CD4-positive, alpha-beta T cell treated with Interleukin-17A for 1 hour (primary cell): ENCODE data around the gene ELMO1.

Experiments
- DNase-seq: peaks from one replicate; pipeline ENCODE4 v3.0.0-alpha.2; 2020

The ELMO1 gene

DNA sequence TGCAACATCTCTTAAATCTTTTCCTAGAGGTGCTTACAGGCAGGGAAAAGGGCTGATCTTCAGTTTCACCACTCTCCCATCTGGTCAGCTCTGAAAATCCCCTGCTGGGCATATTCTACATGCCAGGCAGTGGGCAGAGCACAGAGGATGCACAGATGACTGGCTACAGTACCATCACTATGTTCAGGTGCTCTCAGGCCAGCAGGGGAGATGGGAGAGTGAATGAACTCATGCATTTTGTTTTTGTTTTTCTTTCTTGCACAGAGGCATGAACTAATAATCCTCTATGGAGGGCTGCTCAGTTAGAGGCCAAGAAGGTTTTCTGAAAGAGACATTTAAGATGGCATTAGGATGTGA, 19.3 kb downstream of the ELMO1 start:
- DNase-seq: no peak

DNA sequence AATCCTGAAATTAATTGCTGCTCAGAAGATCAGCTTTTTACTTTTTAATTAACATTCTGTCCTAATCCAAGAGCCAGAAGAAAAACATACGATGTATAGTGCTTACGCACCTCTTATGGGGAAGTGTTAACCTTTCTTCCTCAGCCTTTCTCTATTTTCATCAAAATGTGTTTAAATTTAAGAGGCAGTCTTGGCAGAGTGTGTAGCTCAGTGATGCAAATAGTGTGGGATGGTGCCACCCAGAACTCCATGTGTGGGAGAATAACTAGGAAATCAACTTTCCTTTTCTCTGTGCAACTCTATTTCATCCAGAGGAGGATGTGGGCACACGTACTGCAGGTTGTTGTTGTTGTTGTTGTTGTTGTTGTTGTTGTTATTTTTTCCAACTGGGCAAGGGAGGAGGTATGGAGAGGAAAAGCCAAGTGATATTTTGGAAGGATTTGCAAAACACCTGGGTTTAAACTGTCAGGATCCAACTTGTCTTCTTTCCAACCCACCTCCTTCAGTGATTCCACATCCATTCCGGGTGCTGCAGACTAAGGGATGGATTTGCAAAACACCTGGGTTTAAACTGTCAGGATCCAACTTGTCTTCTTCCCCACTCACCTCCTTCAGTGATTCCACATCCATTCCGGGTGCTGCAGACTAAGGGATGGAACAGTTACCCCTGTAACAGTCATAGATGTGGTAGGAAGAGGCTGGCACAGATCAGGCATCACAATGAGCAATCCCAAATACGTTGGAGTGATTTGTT, 19.8 kb downstream of the ELMO1 start:
- no peak for DNase-seq

DNA sequence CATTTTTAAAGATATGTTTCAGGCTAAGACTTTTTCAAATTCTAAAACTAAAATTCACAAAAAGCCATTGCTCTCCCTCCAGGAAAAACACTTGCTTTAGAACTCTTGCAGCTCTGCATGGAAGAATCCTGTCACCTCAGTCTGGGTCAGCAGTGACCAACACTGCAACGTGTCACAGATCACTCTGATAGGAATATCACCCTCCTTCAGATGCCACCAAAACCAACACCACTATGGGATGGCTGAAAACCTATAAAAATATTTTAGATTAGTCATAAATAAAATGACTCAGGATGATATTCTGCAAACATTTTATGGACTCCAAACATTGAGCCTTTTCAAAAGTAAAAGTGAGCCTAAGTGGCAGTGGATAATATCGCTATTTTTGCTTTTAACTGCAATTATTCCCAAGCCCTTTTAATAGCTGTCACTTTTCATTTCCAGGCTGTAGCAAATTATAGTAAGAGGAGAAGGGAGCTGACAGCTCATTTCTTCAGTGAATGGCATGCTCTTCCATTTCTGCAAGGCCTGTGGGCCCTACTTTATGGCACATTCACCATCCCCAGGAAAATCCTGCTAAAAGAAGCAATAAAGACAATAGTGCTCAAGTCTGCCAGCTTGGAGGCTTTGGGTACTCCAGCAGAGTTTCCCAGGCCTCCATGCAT, 21.3 kb downstream of the ELMO1 start:
- no peak for DNase-seq

DNA sequence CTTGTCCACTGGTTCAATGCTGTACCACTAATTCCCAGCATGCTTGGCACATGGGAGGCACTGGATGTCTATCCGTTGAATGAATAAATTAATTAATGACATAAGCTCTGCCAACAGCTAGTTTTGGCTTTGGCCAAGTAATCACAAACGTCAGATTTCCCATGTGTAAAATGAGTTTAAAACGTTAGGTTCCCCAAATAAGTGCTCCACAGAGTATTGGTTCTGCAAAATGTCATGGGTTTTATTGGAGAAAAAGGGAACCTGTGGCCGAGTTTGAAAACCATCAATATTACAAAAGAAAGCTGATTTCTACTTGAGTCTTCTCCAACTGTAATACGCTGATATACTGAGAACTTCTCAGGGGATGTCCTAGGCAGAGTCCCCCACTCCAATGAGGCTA, 23.2 kb downstream of the ELMO1 start:
- no peak for DNase-seq

DNA sequence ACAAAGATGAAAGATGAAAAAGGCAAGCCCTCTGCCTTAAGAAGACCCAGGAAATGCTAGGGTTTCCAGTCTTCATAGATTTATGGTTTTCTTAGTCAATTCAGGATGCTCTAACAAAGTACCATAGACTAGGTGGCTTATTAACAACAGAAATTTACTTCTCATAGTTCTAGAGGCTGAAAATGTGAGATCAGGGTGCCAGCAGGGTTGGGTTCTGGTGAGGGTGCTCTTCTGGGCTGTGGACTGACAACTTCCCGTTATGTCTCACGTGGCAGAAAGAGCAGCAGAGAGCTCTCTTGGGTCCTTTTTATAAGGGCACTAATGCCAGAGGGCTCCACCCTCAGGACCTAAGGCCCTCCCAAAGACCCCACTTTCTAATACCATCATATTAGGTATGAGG, 23.7 kb downstream of the ELMO1 start:
- no peak for DNase-seq

DNA sequence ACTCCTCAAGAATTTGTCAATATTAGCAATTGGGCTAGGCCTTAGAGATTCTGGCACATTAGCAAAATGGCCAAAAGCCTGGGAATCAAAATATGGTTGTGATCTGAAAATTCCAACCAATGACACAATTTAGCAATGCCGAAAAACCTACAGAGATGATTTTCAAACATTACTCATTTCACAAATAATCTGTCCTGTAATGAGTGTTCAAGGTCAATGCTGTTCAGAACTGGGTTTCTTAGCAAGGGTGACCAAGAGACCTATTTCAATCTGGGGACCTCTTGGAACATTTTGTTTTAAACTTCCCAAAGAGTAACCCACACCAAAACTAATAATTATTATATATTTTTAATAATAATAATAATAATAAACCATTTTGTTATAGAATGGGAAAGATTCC, 24.1 kb downstream of the ELMO1 start:
- no peak for DNase-seq

DNA sequence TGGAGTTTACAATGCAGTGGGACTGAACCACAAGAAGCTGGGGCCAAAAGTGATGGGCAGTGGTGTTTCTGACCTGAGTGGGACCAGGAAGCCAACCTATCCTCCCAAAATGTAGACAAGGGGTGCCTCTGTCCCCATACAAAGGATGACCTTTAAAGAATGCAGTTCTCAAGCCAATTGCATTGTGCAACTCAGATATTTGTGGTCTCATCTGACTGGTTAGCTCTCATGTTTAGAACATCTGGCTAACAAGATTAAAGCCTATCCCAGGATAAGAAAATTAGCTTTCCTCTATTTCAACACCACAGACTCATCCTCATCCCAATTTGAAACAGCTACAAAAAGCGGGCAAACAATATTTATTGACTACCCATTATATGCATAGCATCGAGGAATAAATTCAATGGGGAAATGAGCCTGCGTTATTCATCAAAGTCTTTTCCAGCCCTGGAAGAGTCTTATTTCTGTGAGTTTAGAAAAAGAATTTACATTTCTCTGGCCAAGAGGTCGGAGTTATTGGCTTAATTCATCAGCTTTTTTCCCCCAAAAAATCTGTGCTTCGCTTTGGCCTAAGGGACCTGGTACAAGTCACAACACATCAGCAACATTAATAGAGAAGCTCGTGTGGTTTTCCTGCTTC, 26.7 kb downstream of the ELMO1 start:
- DNase-seq: no peak

DNA sequence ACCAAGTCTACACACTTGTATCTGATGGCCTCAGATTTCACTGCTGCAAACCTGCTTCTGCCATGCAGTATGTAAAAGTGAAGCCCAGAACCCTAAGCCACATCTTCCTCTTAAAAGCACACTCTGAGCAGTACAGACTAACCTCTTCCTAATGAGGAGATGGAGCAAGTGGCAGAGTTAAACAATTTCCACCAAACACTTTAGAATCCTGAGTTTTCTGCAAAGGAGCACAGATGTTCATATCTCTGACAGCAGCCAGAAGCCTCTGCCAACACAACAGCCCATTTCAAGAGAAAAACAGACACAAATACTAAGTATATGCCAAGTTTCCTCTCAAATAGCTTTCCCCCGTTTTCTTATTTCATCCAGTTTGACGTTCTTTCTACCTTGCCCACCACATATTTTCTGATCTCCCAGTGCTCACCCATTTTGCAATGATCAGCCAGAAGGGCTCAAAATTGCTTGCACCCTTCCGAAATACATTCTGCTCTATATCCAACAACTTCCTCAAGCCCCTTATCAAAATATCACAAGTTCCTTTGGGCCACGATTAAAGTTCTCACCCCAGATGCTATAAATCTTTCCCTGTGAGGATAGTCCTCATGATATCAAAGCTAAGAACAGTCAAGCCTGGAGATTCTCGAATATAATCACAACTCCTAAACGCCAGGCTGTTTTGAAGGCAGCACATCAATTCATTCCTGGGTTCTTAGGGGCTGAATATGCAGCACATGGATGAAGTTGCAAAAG, 27.5 kb downstream of the ELMO1 start:
- DNase-seq: no peak

DNA sequence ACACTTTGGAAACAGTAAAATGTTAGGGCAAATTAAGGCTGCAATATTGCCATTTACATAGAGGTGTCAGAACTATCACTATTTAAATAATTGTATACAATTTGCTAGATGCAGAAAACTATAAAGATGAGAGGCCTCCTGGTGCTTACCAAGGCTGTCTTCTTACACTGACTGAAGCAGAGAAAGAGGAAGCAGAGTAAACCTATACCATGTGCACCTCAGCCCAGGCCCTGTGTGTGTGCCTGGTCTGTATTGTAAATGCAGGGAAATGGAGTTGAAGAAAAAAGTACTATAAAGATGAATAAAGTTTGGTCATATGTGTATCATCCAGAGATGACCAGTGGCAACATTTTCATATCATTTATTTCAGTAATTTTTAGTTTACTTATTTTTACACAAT, 29.2 kb downstream of the ELMO1 start:
- DNase-seq: no peak

DNA sequence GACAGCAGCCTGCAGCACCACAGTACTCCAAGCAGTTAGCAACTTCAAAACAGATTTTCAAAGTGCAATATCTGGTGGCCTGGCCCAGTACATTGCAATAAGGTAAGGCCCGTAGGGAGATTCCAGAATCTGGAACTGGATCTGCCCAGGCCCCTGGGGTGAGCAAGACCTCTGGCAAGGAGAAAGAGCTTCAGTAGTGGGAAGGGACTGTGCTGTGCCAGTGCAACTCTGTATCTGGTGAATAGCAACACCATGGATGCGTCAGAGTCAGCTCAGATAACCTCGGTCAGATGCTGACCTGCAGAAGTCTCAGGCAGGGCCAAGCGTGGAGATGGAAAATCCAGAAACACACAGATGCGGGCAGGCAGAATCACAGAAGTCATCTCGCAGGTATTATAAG, 30.3 kb downstream of the ELMO1 start:
- no peak for DNase-seq

DNA sequence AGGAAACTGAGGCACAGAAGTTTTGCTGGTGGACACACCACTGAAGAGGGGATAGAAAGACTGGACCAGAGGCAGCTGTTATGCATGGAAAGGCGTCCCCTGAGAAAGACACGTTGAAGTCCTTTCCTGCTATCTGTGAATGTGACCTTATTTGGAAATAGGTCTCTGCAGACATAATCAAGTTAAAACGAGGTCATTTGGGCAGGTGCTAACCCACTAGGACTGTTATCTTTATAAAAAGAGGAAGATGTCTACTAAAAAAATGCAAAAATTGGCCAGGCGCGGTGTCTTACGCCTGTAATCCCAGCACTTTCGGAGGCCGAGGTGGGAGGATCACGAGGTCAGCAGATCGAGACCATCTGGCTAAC, 31.6 kb downstream of the ELMO1 start:
- no peak for DNase-seq

DNA sequence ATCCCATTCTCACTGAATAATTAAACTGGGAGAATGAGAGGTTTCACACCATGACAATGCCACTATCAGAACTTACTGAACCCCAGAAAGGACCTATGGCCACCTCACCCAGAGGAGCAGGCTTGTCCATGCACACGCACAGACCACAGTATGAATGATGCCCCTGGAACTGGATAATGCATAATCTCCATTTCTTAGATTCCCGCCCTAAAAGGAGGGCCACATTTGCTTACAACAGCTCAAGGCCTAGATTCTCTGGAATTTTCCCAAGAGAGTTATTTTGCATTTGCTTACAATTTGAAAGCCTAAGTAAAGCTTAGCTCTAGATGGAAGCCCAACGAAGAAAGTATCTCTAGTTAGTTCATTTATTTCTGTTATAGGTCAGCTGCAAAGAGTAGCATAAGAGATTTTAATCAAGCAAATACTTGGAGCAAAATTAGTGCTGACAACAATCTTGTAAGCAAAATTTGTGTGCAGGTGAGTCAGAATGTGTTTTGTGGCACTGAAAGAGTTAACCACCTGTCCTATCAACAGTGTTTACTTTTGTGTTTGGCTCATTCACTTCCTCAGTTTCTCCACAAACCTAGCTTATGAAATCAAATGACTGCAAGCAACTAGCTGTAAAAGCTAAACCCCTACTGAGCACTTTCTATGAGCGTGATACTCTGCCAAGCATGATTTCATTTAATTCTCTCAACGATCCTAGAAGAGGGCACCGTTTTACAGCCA, 32.1 kb downstream of the ELMO1 start:
- DNase-seq: no peak

DNA sequence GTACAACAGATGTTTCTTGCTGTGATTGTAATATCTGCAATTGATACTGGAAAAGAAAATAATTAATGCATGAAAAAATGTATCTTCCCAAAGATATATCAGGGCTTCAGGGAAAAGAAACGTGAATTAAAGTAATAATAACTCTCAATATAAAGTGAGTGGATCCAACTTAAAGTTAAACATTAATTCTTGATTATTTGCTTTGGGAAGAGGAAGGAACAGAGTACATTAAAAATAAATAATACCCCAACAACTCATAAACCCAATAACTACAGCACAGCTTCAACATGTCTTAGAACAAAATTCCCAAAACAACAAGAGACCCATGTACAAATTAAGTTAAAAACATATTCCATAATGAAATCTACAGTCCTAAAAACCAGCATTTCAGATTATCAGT, 33.0 kb downstream of the ELMO1 start:
- no peak for DNase-seq

DNA sequence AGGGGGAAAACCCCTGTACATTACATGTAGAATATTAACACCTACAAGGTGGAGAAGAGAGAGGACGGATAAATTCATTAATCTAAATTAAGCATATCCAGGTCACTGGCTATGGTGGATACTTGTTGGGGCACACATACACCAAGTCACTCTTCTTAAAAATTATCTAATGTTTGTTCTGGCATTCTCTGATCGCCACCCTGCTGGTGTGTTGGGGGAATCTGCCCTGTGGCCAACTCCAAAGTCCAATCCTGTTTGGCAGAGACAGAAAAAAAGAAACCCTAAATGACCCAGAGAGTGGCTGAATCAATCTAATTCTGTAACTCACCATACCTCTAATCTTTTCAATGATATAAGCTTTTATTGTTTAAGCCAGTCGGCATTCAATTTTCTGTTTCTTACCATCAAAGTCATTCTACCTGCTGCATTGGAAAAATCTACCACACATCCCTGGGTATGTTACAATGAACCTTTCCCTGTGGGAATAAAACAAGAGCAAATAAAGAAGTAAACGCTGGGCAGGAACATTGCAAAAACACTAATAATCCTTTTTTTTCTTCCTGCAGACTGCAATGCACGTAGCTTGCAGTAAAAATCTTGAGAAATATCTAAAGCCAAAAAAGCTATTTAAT, 34.2 kb downstream of the ELMO1 start:
- DNase-seq: no peak

DNA sequence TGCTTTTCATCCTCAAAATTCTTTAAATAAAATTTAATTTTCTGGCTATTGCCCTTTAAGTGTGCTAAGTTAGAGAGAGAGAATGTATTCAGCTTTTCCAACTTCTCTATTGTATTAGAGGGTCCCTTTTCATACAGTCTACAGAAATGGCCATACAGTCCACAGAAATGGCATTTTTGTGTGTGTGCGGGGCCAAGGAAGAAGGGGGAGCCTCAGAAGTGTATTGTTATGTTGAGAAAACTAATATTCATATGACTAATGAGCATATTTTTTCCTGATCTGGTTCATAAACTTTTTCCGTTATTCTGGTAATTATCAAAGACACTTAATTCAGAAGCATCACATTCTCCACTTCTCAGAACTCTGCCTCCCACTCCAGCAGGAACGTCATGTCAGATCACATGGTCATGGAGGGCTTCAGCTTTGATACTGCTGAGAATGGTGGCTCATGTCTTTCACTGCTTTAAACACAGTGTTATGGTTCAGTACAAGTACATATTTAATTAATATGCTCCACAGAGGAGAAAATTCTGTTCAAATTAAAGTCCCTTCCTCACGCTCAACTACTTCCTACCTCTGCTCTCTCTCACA, 37.1 kb downstream of the ELMO1 start:
- no peak for DNase-seq

DNA sequence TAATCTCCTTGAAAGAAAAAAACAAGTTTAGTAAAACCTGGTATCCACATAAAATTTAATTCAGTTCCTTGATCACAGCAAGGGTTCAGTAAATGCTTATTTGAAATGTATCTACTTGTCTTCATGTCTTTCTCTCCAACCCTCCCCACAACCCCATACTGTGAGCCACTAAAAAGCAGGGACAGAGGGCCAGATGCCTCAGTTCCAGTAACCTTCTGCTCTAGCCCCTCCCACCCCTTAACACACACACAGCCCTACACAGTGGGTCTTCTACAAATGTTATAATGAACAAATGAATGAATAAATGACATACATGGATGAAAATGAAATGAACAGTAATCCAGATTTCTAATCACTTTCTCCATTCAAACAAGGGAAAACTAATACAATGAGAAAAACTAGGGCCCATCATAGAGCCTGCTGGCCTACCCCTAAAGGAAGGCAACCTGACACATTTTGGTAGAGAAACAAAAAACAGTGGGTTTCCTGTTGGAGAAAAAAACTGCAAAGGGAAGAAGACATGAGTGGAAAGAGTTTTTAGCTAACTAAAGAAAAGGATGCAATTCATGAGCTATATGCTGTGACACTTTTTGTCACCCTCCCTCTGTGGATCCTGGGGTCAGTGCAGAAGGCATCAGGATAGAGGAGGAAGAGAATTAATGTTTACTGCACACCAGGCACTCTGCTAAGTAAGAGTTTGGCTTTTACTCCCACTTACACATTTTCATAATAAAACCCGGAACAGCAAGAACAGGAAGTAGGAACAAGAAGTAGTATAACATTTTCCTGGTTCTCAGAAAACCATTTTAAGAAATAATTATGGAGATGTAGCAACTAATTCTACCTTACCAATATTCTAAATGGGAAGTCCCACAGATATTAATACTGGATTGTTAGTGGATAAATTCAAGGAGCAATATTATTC, 38.1 kb downstream of the ELMO1 start:
- no peak for DNase-seq

DNA sequence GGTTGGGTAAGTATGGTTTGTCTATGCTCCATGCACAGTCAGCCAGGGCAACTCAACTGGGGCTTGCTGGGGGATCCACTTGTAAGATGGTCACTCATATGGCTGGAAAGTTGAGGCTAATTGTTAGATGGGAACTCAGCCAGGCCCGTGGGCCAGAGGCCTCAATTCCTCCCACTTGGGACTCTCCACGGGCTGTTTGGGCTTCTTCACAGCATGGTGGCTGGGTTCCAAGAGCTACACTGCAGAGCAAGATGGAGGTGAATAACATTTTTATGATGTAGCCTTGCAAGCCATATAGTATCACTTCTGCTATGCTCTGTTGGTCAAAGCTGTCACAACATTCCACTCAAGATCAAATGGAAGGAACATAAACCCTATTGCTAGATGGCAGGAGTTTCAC, 39.2 kb downstream of the ELMO1 start:
- DNase-seq: no peak

DNA sequence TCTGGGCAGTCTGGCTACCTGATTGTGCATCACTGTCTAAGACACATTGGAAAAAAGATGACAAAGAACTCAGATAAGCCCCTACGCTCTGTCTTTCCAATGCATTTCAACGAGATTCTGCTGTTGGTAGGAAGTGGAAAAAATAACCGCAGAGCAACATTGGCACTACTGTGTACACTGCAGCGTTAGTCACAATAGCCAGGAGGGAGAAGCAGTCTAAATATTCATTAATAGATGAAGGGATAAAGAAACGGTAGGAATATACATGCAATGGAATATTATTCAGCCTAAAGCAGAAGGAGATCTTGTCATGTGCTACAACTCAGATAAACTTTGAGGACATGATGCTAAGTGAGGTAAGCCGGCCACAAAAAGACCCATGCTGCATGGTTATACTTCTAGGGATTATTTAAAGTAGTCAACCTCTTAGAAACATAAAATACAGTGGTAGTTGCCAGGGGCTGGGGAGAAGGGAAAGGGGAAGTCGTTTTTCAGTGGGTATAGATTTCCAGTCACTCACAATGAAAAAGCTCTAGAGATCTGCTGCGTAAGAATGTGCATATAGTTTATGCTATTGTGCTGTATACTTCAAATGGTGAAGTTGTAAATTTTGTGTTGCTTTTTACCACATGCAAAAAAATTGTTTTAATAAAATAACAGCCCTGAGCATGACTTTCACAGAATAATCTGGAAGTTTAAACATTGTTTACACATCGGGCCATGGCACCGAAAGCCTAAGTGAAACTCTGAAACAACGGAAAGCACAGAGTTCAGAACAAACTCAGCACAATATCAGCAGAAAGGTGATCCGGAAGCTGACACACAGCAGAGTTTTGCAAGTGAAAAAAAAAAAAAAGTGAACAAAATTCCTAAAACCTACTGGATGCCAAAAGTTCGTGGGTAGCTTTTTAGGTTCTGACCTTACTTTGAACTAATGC, 40.1 kb downstream of the ELMO1 start:
- peak; percentile 34 for DNase-seq

DNA sequence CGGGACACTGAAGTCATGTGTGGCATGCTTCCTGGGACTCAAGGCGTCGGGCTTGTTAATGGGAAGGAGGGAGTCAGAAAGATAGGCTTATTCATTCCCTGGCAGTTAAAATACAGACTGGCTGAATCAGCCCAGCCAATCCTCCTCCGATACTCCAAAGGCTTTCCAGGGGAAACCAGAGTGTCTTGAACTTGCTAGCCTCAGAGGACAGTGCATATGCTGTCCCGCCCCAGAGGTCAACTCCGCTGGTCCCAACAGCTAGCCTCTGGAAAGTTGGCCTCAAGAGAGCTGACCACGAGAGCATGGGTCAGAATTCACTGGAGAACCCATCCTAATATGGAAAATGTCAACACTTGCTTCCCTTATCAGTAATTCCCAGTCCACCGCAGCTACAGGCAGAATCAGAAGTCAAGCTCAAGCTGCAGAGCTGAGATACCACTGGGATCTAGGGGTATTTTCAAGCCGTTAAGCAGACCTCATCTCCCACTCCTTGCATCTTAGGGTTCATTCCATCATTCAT, 43.0 kb downstream of the ELMO1 start:
- DNase-seq: no peak

DNA sequence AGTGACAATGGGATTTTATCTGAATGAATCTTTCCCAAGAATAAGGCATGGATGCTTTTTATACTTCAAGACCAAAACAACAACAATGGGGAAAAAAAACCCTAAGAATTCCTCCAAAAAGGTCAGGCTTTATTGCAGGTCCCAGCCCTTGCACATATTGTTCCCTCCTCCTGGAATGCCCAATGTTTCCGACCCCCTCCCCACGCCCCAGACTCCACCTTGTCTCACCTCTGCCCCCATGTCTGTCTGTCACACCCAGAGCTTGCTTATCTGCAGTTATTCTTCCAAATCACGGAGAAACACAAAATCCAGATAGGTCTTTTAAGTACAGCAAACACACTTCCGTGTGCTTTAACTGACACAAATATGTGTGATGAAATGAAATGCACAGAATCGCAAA, 43.5 kb downstream of the ELMO1 start:
- no peak for DNase-seq
